HepG2 (cell line): ENCODE data around the gene JTB. TPM values are rescaled to one million over a fixed set of nuclear protein-coding genes. Genes with fewer than 3 reads are reported as not detected.

Source experiments
- HMG20A ChIP-seq: IDR thresholded peaks from 2 replicates; pipeline ENCODE4 v1.6.1; 2016; ENCODE audit warnings: borderline replicate concordance
- KAT8 ChIP-seq: IDR thresholded peaks from 2 replicates; pipeline ENCODE4 v1.6.1; 2016; ENCODE audit warnings: missing genetic modification reagents, missing compliant biosample characterization
- MTF2 ChIP-seq: sonication (generic); formaldehyde crosslinking; IDR thresholded peaks from 2 replicates; pipeline ENCODE4 v1.5.0; 2020; ENCODE audit warnings: missing genetic modification reagents, borderline replicate concordance
- SOX6 ChIP-seq, 2 experiments: fragments of 450-650 bp in 1 of 2; sonication (generic) in 1 of 2; formaldehyde crosslinking in 1 of 2; IDR thresholded peaks; 2 replicates each; pipeline versions ENCODE4 v1.4.0 to v1.6.1; 2017 to 2020; ENCODE audit warnings: antibody characterized with exemption in 1 of 2, mild to moderate bottlenecking in 1 of 2, missing genetic modification reagents in 1 of 2
- U2AF2 ChIP-seq: fragments of 200-400 bp; formaldehyde crosslinking; IDR thresholded peaks from 2 replicates; pipeline ENCODE4 v1.6.1; 2017; ENCODE audit warnings: low read depth, mild to moderate bottlenecking, low read length
- ZNF616 ChIP-seq: sonication (generic); formaldehyde crosslinking; IDR thresholded peaks from 2 replicates; pipeline ENCODE4 v1.5.0; 2020; ENCODE audit warnings: low read depth, mild to moderate bottlenecking, missing genetic modification reagents
- ZNF724P ChIP-seq: sonication (generic); formaldehyde crosslinking; IDR thresholded peaks from 2 replicates; pipeline ENCODE4 v1.8.0; 2022; ENCODE audit warnings: missing genetic modification reagents, borderline replicate concordance
- ZNF746 ChIP-seq: sonication (generic); formaldehyde crosslinking; IDR thresholded peaks from 2 replicates; pipeline ENCODE4 v1.8.0; 2022; ENCODE audit warnings: mild to moderate bottlenecking, missing genetic modification reagents
- ZNF773 ChIP-seq: sonication (generic); formaldehyde crosslinking; IDR thresholded peaks from 2 replicates; pipeline ENCODE4 v1.4.0; 2020; ENCODE audit warnings: missing genetic modification reagents, borderline replicate concordance
- ZSCAN25 ChIP-seq: sonication (generic); formaldehyde crosslinking; IDR thresholded peaks from 2 replicates; pipeline ENCODE4 v1.8.0; 2022; ENCODE audit warnings: mild to moderate bottlenecking, missing genetic modification reagents
- polyA plus RNA-seq, 8 experiments: library from polyadenylated mRNA; depleted of rRNA in 3 of 8; stranded (reverse) in 7 of 8; unstranded in 1 of 8; fragments of >200 nt; fragmentation: Illumina TruSeq in 4 of 8; extraction: Trizol in 4 of 8; gene quantifications; 2 replicates each; pipeline versions ENCODE4 v1.2.1 to v1.2.3, GENCODE V29; 2011 to 2016; ENCODE audit warnings: low read depth in 4 of 8, missing spikeins in 1 of 8, mixed read lengths in 1 of 8; ENCODE audit not compliant: insufficient read depth in 1 of 8
- total RNA-seq, 5 experiments: library from RNA; depleted of rRNA; stranded (reverse); fragments of >200 nt; fragmentation: Illumina TruSeq; extraction: Trizol; gene quantifications; 2 replicates each; pipeline ENCODE4 v1.2.3, GENCODE V29; 2016; ENCODE audit warnings: low read depth in 1 of 5
- TF ChIP-seq, protein P1 (sequence below): sonication (generic); formaldehyde crosslinking; IDR thresholded peaks from 2 replicates; pipeline ENCODE4 v1.5.0; 2020; ENCODE audit warnings: missing genetic modification reagents
- TF ChIP-seq, protein P2 (sequence below): sonication (generic); formaldehyde crosslinking; IDR thresholded peaks from 2 replicates; pipeline ENCODE4 v1.4.0; 2020; ENCODE audit warnings: missing genetic modification reagents
- TF ChIP-seq, protein P3 (sequence below): sonication (generic); formaldehyde crosslinking; IDR thresholded peaks from 2 replicates; pipeline ENCODE4 v1.5.0; 2020; ENCODE audit warnings: missing genetic modification reagents
- TF ChIP-seq, protein P4 (sequence below): sonication (generic); formaldehyde crosslinking; IDR thresholded peaks from 2 replicates; pipeline ENCODE4 v1.8.1; 2023; ENCODE audit warnings: mild to moderate bottlenecking, moderate library complexity, missing genetic modification reagents
- TF ChIP-seq, protein P5 (sequence below): sonication (generic); formaldehyde crosslinking; IDR thresholded peaks from 2 replicates; pipeline ENCODE4 v1.4.0; 2020; ENCODE audit warnings: mild to moderate bottlenecking, missing genetic modification reagents
- TF ChIP-seq, protein P6 (sequence below): IDR thresholded peaks from 2 replicates; pipeline ENCODE4 v1.6.1; 2012; ENCODE audit warnings: inconsistent platforms

JTB gene
- total and polyA plus RNA-seq, 2 of the 13 experiments (the other 11 are each of a cell fraction or from before 2014, with no cell fraction given): 96.7 to 99.2 TPM

DNA sequence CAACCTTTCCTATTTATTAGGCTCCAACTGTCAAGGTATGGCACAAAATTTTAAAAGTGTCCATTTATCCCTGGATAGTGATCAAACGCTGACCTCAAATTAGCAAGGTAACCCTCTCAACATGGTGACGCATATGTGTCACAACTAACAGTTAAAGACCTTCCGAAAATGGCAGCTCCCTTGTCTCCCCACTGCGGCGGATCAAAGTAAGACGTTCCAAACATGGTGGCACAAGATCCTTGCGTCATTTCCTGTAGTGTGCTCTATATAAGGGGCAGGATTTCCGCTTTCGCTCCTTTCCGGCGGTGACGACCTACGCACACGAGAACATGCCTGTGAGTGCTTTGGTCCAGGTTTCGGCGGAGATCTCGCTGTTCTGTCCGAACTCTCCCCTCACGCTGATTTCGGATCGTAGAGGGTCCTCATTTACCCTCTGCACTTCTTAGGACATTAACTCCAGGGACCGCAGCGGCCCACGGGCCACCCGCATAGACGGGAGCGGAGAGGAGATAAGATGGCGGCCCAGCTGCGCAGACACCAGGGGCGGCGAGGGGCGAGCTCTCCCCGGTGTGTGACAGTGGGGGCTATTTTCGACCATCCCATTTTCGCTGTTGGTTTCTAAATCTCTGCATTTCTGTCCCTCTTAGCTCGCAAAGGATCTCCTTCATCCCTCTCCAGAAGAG is 13.1 kb upstream of the JTB start, which contains the start of gene RPS27 (continued):
- TF ChIP-seq U2AF2 (no peak), ZNF773 (CRISPR knock-in tag) (peak; percentile 65; the same call in 1 of the 2 replicates), KAT8 (peak; percentile 97), ZSCAN25 (CRISPR knock-in tag) (0 out of 2 replicates have a peak, but pooled peaks have one; percentile 28), ZNF746 (CRISPR knock-in tag) (peak; percentile 30; the same call in 1 of the 2 replicates), MTF2 (CRISPR knock-in tag) (0 out of 2 replicates have a peak, but pooled peaks have one; percentile 53), HMG20A (CRISPR knock-in tag) (peak; percentile 39; the same call in 1 of the 2 replicates), SOX6 (IDR thresholded peaks at IDR 0.05) (no peak), SOX6 (CRISPR knock-in tag; IDR thresholded peaks at IDR 0.05) (peak; percentile 15; the same call in 1 of the 2 replicates), ZNF724P (CRISPR knock-in tag) (no peak), ZNF616 (CRISPR knock-in tag) (0 out of 2 replicates have a peak, but pooled peaks have one; percentile 49)
- TF ChIP-seq, protein P1, sequence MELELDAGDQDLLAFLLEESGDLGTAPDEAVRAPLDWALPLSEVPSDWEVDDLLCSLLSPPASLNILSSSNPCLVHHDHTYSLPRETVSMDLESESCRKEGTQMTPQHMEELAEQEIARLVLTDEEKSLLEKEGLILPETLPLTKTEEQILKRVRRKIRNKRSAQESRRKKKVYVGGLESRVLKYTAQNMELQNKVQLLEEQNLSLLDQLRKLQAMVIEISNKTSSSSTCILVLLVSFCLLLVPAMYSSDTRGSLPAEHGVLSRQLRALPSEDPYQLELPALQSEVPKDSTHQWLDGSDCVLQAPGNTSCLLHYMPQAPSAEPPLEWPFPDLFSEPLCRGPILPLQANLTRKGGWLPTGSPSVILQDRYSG (CRISPR knock-in tag): no peak
- TF ChIP-seq, protein P2, sequence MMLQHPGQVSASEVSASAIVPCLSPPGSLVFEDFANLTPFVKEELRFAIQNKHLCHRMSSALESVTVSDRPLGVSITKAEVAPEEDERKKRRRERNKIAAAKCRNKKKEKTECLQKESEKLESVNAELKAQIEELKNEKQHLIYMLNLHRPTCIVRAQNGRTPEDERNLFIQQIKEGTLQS (CRISPR knock-in tag): peak; percentile 58; the same call in 1 of the 2 replicates
- TF ChIP-seq, protein P3, sequence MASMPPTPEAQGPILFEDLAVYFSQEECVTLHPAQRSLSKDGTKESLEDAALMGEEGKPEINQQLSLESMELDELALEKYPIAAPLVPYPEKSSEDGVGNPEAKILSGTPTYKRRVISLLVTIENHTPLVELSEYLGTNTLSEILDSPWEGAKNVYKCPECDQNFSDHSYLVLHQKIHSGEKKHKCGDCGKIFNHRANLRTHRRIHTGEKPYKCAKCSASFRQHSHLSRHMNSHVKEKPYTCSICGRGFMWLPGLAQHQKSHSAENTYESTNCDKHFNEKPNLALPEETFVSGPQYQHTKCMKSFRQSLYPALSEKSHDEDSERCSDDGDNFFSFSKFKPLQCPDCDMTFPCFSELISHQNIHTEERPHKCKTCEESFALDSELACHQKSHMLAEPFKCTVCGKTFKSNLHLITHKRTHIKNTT (CRISPR knock-in tag): no peak
- TF ChIP-seq, protein P4, sequence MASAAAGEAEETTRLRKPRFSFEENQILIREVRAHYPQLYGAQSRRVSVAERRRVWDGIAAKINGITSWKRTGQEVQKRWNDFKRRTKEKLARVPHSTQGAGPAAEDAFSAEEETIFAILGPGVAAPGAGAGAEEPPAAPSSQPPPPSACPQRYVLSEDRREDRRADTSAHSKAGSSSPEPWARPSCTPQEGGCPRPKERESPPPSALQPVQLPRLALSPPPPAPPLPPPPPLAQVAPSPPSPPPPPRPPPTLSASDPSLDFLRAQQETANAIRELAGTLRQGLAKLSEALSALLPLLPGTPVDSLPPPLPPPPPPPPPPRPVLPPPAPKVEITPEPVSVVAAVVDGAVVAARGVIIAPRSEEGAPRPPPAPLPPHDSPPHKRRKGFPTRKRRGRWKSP (CRISPR knock-in tag): peak; percentile 35
- TF ChIP-seq, protein P5, sequence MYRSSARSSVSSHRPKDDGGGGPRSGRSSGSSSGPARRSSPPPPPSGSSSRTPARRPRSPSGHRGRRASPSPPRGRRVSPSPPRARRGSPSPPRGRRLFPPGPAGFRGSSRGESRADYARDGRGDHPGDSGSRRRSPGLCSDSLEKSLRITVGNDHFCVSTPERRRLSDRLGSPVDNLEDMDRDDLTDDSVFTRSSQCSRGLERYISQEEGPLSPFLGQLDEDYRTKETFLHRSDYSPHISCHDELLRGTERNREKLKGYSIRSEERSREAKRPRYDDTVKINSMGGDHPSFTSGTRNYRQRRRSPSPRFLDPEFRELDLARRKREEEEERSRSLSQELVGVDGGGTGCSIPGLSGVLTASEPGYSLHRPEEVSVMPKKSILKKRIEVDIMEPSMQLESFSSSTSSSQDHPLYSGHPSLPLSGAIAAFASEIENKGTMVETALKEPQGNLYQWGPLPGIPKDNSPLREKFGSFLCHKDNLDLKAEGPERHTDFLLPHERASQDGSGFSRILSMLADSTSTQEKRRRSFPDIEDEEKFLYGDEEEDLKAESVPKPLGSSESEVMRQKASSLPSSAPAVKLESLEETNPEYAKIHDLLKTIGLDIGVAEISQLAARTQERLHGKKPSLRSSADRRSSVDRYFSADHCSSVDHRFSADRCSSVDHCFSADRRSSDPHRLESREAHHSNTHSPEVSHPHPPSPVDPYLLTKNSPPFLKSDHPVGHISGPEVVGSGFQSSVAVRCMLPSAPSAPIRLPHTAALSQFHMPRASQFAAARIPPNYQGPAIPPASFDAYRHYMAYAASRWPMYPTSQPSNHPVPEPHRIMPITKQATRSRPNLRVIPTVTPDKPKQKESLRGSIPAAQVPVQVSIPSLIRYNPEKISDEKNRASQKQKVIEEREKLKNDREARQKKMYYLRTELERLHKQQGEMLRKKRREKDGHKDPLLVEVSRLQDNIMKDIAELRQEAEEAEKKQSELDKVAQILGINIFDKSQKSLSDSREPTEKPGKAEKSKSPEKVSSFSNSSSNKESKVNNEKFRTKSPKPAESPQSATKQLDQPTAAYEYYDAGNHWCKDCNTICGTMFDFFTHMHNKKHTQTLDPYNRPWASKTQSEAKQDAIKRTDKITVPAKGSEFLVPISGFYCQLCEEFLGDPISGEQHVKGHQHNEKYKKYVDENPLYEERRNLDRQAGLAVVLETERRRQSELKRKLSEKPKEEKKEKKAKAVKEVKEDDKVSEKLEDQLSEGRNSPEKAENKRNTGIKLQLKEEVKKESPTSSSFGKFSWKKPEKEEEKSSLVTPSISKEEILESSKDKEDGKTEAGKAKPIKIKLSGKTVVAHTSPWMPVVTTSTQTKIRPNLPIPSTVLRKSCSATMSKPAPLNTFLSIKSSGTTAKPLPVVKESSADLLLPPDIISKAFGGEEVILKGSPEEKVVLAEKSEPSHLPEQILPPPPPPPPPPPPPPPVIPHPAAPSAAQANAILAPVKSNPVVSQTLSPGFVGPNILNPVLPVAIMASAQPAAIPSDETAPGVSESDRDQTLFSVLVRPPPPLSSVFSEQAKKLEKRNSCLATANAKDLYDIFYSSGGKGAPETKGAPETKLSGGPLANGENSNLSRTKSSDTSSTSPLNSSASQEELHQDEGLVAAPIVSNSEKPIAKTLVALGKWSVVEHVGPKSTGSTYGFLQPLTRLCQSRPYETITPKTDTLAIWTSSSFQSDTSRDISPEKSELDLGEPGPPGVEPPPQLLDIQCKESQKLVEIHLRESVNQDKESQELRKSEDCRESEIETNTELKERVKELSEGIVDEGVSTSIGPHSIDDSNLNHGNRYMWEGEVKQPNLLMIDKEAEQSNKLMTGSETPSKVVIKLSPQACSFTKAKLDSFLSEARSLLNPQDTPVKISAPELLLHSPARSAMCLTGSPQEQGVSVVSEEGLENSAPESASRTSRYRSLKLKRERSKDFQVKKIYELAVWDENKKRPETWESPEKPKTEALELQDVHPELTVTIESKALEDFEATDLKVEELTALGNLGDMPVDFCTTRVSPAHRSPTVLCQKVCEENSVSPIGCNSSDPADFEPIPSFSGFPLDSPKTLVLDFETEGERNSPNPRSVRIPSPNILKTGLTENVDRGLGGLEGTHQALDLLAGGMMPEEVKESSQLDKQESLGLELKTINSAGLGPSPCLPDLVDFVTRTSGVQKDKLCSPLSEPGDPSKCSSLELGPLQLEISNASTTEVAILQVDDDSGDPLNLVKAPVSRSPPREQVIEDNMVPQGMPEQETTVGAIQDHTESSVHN: 0 out of 2 replicates have a peak, but pooled peaks have one; percentile 43
- TF ChIP-seq, protein P6, sequence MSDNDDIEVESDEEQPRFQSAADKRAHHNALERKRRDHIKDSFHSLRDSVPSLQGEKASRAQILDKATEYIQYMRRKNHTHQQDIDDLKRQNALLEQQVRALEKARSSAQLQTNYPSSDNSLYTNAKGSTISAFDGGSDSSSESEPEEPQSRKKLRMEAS: peak; percentile 66; the same call in 1 of the 2 replicates
